ENCODE results near the gene PDE11A.

PDE11A gene

DNA sequence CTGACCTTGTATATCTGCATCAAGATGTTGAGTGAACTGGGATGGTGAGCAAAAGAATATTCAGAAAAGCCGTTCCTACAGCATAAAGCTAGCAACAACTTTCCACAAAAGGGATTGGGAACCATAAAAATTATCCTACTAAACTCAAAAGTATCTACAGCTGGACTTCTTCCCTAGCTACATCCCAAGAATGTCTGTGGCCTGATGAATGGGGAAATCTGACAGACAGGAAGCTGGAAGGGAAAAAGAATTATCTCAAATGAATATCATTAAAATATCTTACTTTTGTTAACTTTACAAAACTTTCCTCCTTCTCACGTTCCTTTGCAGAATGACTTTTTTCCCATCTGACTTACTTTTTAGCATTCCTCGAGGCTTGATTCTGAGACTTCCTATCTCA lies 150.9 kb downstream of the PDE11A start:
- no peak for TF ChIP-seq CTCF (IDR thresholded peaks at IDR 0.05)
- TF ChIP-seq ZFX (IDR thresholded peaks at IDR 0.05; ENCODE audit: borderline replicate concordance): no peak
- H3K27ac ChIP-seq: no peak overlapping the region

GRCh38 chr2:177917169-177917568 lies 155.4 kb downstream of the PDE11A start:
- TF ChIP-seq ZFX (IDR thresholded peaks at IDR 0.05; ENCODE audit: borderline replicate concordance) (no peak), CTCF (IDR thresholded peaks at IDR 0.05) (no peak)
- no peak overlapping the region for H3K27ac ChIP-seq

GRCh38 chr2:177916342-177916741 lies 156.2 kb downstream of the PDE11A start:
- H3K27ac ChIP-seq: no peak overlapping the region
- no peak for TF ChIP-seq CTCF (IDR thresholded peaks at IDR 0.05)
- TF ChIP-seq ZFX (IDR thresholded peaks at IDR 0.05; ENCODE audit: borderline replicate concordance): no peak

- H3K27ac ChIP-seq: no peak overlapping the region
- TF ChIP-seq ZFX (IDR thresholded peaks at IDR 0.05; ENCODE audit: borderline replicate concordance): no peak
Measured at GRCh38 chr2:177914247-177914646, 158.3 kb downstream of the PDE11A start.

DNA sequence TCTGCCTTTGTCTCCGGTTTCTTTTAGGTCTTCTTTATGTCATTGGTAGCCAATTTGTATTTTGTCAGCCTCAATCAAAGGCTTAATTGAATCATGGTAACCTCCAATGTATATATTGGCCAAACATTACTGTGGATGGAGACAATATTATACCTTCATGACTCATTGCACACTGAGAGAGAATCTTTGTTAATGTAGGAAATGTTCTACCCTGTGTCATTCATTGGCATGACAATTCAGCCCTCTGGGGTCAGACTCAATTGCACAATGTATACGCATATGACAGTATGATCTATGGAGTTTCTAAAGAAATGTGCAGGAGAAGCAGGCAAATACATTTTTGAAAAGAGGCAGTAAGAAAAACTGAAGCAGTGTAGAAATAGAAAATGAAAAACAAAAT lies 162.6 kb downstream of the PDE11A start:
- TF ChIP-seq CTCF (IDR thresholded peaks at IDR 0.05) (no peak), ZFX (IDR thresholded peaks at IDR 0.05; ENCODE audit: borderline replicate concordance) (no peak)
- H3K27ac ChIP-seq: no peak overlapping the region

GRCh38 chr2:177908824-177909223 lies 163.8 kb downstream of the PDE11A start:
- H3K27ac ChIP-seq: no peak overlapping the region
- no peak for TF ChIP-seq ZFX (IDR thresholded peaks at IDR 0.05; ENCODE audit: borderline replicate concordance)
- TF ChIP-seq CTCF (IDR thresholded peaks at IDR 0.05): no peak

DNA sequence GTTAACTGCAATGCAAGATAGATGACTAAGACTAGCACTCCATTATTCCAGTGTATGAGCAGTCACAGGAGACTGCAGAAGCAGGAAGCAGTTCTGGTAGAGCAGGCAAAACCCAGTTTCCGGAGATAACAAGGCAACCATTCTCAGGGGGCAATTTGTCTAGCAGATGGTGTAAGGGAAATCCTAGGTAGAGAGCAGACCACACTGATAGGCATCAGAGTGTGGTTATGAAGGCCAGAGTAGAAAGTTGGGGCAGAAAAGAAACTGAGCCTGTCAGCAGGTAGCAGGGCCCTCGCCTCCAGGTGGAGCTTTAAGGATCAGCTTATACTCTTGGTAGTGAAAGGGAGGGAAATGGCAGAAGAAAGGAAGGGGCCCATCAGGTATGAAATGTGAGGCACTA lies 164.4 kb downstream of the PDE11A start:
- H3K27ac ChIP-seq: no peak overlapping the region
- TF ChIP-seq ZFX (IDR thresholded peaks at IDR 0.05; ENCODE audit: borderline replicate concordance) (no peak), CTCF (IDR thresholded peaks at IDR 0.05) (no peak)

- TF ChIP-seq ZFX (IDR thresholded peaks at IDR 0.05; ENCODE audit: borderline replicate concordance): no peak
- peak; percentile 87 for TF ChIP-seq CTCF (IDR thresholded peaks at IDR 0.05)
- no peak overlapping the region for H3K27ac ChIP-seq
Measured at GRCh38 chr2:177906041-177906718, 166.4 kb downstream of the PDE11A start.
